Nephron (organoid): ENCODE data around the gene SMARCA2.

Experiments
- H3K27ac Mint-ChIP-seq, 3 experiments: 2 replicates each; pipeline ENCODE4 v1.8.0; 2020; ENCODE audit warnings: mixed read lengths in 3 of 3, mild to moderate bottlenecking in 2 of 3, moderate library complexity in 1 of 3
- H3K27me3 Mint-ChIP-seq: 2 replicates; pipeline ENCODE4 v1.8.0; 2021; ENCODE audit warnings: low read depth, mild to moderate bottlenecking, moderate library complexity, mixed read lengths
- H3K36me3 Mint-ChIP-seq: 2 replicates; pipeline ENCODE4 v1.8.0; 2020; ENCODE audit warnings: low read depth, mixed read lengths
- H3K4me1 Mint-ChIP-seq: 2 replicates; pipeline ENCODE4 v1.8.0; 2020; ENCODE audit warnings: mixed read lengths
- H3K4me3 Mint-ChIP-seq, 3 experiments: 2 replicates each; pipeline ENCODE4 v1.8.0; 2020; ENCODE audit warnings: mild to moderate bottlenecking in 3 of 3, mixed read lengths in 3 of 3, moderate library complexity in 2 of 3
- H3K9me3 Mint-ChIP-seq: 2 replicates; pipeline ENCODE4 v1.8.0; 2020; ENCODE audit warnings: mixed read lengths
- TF ChIP-seq, protein P1 (sequence below), 3 experiments: fragments of 200-600 bp; sonication (generic); IDR thresholded peaks; one replicate each; pipeline ENCODE4 v1.5.0; 2021; ENCODE audit warnings: antibody characterized with exemption in 3 of 3; ENCODE audit not compliant: unreplicated experiment in 3 of 3

Gene SMARCA2

DNA sequence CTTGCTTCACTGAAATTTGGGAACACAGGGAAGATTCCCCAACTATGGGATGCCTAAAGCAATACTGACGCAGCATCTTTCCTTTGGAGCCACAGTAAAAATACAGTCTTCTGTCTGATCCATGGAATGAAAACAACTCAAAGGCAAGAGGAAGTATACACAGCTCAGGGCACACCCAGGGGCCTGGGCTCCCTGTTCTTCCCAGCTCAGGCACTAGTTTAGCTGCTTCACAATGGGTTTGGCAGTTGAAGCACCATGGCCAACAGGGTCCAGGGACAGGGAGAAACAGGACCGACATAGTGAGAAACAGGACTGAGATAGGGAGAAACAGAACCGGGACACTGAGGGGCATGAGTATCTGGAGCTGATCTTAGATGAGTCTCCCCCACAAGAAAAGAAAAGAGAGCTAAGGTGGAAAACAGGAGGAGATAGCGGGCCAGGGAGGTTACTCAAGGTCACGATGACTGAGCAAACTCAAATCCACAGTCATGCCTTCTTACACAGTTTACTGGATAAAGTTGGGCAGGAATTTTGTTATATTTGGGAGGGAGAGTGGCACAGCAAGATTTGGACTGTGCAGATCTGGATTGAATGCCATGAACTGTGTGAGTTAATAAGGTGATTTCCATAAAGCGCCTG lies 198.8 kb downstream of the SMARCA2 start:
- H3K9me3 Mint-ChIP-seq: no peaks in the 10 kb centered on the region
- H3K36me3 Mint-ChIP-seq: no peaks in the 10 kb centered on the region
- H3K4me3 Mint-ChIP-seq: no peak overlapping the region
- no peak overlapping the region for H3K27ac Mint-ChIP-seq
- H3K4me1 Mint-ChIP-seq: peaks cover 12% of the 10 kb centered on the region
- H3K27me3 Mint-ChIP-seq: no peaks in the 10 kb centered on the region
- TF ChIP-seq, protein P1, sequence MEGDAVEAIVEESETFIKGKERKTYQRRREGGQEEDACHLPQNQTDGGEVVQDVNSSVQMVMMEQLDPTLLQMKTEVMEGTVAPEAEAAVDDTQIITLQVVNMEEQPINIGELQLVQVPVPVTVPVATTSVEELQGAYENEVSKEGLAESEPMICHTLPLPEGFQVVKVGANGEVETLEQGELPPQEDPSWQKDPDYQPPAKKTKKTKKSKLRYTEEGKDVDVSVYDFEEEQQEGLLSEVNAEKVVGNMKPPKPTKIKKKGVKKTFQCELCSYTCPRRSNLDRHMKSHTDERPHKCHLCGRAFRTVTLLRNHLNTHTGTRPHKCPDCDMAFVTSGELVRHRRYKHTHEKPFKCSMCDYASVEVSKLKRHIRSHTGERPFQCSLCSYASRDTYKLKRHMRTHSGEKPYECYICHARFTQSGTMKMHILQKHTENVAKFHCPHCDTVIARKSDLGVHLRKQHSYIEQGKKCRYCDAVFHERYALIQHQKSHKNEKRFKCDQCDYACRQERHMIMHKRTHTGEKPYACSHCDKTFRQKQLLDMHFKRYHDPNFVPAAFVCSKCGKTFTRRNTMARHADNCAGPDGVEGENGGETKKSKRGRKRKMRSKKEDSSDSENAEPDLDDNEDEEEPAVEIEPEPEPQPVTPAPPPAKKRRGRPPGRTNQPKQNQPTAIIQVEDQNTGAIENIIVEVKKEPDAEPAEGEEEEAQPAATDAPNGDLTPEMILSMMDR (IDR thresholded peaks at IDR 0.05; ENCODE audit: unreplicated experiment in 3 of 3): no peak

DNA sequence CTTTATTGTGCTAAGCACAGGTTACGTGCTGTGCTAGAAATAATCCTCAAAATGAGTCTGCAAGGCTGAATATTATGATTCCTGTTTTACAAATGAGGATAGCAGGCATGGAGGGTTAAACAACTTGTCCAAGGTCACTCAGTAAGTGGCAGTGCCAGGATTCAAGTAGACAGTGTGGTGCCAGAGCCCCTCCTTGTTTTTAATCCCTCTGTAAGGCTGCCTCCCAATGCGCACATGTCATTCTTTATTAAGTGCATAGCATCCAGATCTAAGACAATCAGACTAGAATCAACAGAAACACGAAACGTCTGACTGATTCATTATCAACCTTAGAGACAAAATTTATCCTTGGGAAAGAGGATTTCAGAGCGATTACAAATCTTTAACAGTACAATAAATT lies 199.6 kb downstream of the SMARCA2 start:
- no peak overlapping the region for H3K27ac Mint-ChIP-seq
- no peaks in the 10 kb centered on the region for H3K36me3 Mint-ChIP-seq
- H3K4me1 Mint-ChIP-seq: peaks cover 12% of the 10 kb centered on the region
- no peaks in the 10 kb centered on the region for H3K27me3 Mint-ChIP-seq
- no peak overlapping the region for H3K4me3 Mint-ChIP-seq
- TF ChIP-seq, protein P1 (IDR thresholded peaks at IDR 0.05; ENCODE audit: unreplicated experiment in 3 of 3): no peak
- no peaks in the 10 kb centered on the region for H3K9me3 Mint-ChIP-seq

DNA sequence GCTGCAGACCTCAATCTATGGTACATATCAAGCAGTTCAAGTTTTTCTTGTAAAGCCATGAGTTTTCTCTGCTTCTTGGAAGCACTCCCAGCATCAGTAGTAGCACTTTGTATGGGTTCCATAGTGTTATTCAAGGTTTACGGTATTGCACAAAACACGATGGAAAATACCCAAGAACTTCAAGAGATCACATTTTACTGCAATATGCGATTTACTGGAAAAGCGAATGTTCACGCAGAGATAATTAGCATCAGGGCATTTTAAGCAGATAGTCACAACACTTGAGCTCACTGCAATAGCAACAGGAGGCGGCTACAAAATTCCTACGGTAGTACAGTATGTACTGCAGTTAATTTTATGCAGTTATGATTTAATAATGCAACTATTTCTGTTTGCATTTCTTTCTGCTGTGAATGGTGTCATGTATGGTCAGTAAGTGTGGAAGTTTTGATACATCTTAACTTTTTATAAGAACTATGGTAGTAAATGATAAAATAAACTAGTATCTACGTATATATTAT lies 200.8 kb downstream of the SMARCA2 start:
- peaks cover 3% of the 10 kb centered on the region for H3K9me3 Mint-ChIP-seq
- TF ChIP-seq, protein P1 (IDR thresholded peaks at IDR 0.05; ENCODE audit: unreplicated experiment in 3 of 3): no peak
- no peaks in the 10 kb centered on the region for H3K36me3 Mint-ChIP-seq
- no peak overlapping the region for H3K4me3 Mint-ChIP-seq
- no peak overlapping the region for H3K27ac Mint-ChIP-seq
- H3K27me3 Mint-ChIP-seq: no peaks in the 10 kb centered on the region
- peaks cover 12% of the 10 kb centered on the region for H3K4me1 Mint-ChIP-seq

DNA sequence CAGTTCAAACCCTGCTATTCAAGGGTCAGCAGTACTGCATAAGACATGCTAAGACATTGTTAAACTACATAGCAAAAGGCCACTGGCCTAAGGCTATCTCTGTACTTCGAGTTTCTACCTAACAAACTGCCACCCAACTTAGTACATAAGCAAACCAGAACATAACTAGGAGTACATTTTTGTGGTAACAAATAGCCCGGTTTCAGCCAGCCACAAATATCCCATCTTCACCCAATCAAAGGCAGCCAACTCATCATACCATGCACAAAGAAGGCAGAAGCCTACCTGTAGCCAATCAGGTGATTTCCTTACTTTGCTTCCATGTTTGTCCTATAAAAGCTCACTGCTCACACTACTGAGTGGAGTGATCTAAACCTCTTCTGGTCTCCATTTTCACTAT lies 201.4 kb downstream of the SMARCA2 start:
- Mint-ChIP-seq H3K9me3 (peaks cover 7% of the 10 kb centered on the region), H3K36me3 (no peaks in the 10 kb centered on the region), H3K27ac (no peak overlapping the region), H3K27me3 (no peaks in the 10 kb centered on the region), H3K4me3 (no peak overlapping the region), H3K4me1 (peaks cover 12% of the 10 kb centered on the region)
- TF ChIP-seq, protein P1 (IDR thresholded peaks at IDR 0.05; ENCODE audit: unreplicated experiment in 3 of 3): no peak

DNA sequence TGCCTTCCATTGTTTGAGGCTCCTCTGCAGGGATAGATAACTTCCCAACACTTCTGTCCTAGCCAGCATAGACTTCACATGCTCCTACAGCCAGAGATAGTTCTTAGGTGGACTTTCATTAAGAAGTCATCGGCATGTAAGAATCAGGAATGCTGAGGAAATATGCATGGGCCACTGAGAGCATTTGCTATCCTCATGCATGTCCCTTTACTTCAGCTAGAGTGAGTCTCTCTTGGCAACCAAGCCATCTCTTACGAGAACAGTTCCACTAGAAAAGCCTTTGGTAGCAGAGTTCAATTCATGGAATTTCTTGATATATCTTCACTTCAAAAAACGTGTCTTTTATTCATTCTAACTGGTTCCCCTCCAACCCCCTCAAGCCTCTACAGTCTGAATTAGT lies 202.4 kb downstream of the SMARCA2 start:
- TF ChIP-seq, protein P1 (IDR thresholded peaks at IDR 0.05; ENCODE audit: unreplicated experiment in 3 of 3): no peak
- Mint-ChIP-seq H3K4me1 (peaks cover 12% of the 10 kb centered on the region), H3K27me3 (no peaks in the 10 kb centered on the region), H3K9me3 (peaks cover 9% of the 10 kb centered on the region), H3K27ac (no peak overlapping the region), H3K4me3 (no peak overlapping the region), H3K36me3 (no peaks in the 10 kb centered on the region)

DNA sequence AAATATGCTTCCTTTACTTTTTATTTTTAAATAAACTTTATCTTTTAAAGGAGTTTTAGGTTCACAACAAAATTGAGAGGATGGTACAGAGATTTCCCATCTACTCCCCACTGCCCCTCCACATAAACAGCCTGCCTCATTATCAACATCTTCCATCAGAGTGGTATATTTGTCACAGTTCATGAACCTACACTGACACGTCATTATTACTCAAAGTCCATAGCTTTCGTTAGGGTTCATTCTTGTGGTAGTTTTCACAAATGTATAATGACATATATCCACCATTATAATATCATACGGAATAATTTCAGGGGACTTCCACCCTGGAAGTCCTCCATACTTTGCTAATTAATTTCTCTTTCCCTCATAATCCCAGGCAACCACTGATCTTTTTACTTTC lies 204.9 kb downstream of the SMARCA2 start:
- H3K4me3 Mint-ChIP-seq: no peak overlapping the region
- no peaks in the 10 kb centered on the region for H3K36me3 Mint-ChIP-seq
- H3K4me1 Mint-ChIP-seq: peaks cover under 1% of the 10 kb centered on the region
- peaks cover 12% of the 10 kb centered on the region for H3K9me3 Mint-ChIP-seq
- H3K27me3 Mint-ChIP-seq: no peaks in the 10 kb centered on the region
- TF ChIP-seq, protein P1 (IDR thresholded peaks at IDR 0.05; ENCODE audit: unreplicated experiment in 3 of 3): no peak
- no peak overlapping the region for H3K27ac Mint-ChIP-seq
